CD4-positive, CD25-positive, alpha-beta regulatory T cell (primary cell): ENCODE results near the gene RNASE12. TPM values are rescaled to one million over a fixed set of nuclear protein-coding genes. Genes with fewer than 3 reads are reported as not detected.

Source experiments
- ATAC-seq, 2 donors: fragments of 150-1000 bp; cut with Tn5 transposase; one replicate each; pipeline ENCODE4 v1.10.0; 2021; ENCODE audit warnings: low read depth in 2 of 2, moderate number of reproducible peaks in 2 of 2, moderate library complexity in 1 of 2
- DNase-seq, 3 donors: peaks; one replicate each; pipeline versions ENCODE4 v3.0.0 to v3.0.0-alpha.2; 2012 to 2022; ENCODE audit warnings: mixed read lengths in 1 of 3
- H3K27ac ChIP-seq: one replicate; pipeline ENCODE4 v1.7.0; 2013; ENCODE audit warnings: mild to moderate bottlenecking, low read length; ENCODE audit not compliant: insufficient read depth, poor library complexity, severe bottlenecking
- H3K27me3 ChIP-seq: one replicate; pipeline ENCODE4 v1.7.0; 2013; ENCODE audit warnings: low read length; ENCODE audit not compliant: control insufficient read depth, insufficient read depth
- H3K36me3 ChIP-seq: one replicate; pipeline ENCODE4 v1.7.0; 2013; ENCODE audit warnings: mild to moderate bottlenecking, low read length, moderate library complexity; ENCODE audit not compliant: control insufficient read depth, insufficient read depth
- H3K4me1 ChIP-seq: 2 replicates; pipeline ENCODE4 v1.7.0; 2013; ENCODE audit warnings: mild to moderate bottlenecking, low read length; ENCODE audit not compliant: insufficient read depth, control insufficient read depth, poor library complexity, severe bottlenecking
- H3K4me3 ChIP-seq: one replicate; pipeline ENCODE4 v1.7.0; 2013; ENCODE audit warnings: low read depth, mild to moderate bottlenecking, low read length, moderate library complexity
- H3K9me3 ChIP-seq, 2 experiments: 1 replicate in 1 of 2; 2 replicates in 1 of 2; pipeline ENCODE4 v1.7.0; 2013; ENCODE audit warnings: low read length in 2 of 2, mild to moderate bottlenecking in 1 of 2, moderate library complexity in 1 of 2; ENCODE audit not compliant: control insufficient read depth in 2 of 2
- H3K27ac Mint-ChIP-seq, 3 donors: one replicate each; pipeline ENCODE4 v1.8.0; 2020 to 2022; ENCODE audit warnings: mild to moderate bottlenecking in 3 of 3, mixed read lengths in 3 of 3, moderate library complexity in 2 of 3
- H3K27me3 Mint-ChIP-seq: one replicate; pipeline ENCODE4 v1.8.0; 2022; ENCODE audit warnings: mild to moderate bottlenecking, mixed read lengths
- H3K36me3 Mint-ChIP-seq: one replicate; pipeline ENCODE4 v1.8.0; 2020; ENCODE audit warnings: mixed read lengths
- H3K4me1 Mint-ChIP-seq, 4 donors: one replicate each; pipeline ENCODE4 v1.8.0; 2020 to 2022; ENCODE audit warnings: mixed read lengths in 4 of 4, mild to moderate bottlenecking in 1 of 4
- H3K4me3 Mint-ChIP-seq, 4 donors: one replicate each; pipeline ENCODE4 v1.8.0; 2020 to 2022; ENCODE audit warnings: mild to moderate bottlenecking in 4 of 4, mixed read lengths in 4 of 4, moderate library complexity in 3 of 4
- H3K9me3 Mint-ChIP-seq, 7 donors: one replicate each; pipeline ENCODE4 v1.8.0; 2020 to 2022; ENCODE audit warnings: mixed read lengths in 7 of 7, mild to moderate bottlenecking in 3 of 7, moderate library complexity in 2 of 7
- polyA plus RNA-seq, 4 donors: library from polyadenylated mRNA; unstranded; fragments of 300-500 nt; fragmentation: Illumina TruSeq; gene quantifications; one replicate each; pipeline ENCODE4 v1.2.3, GENCODE V29; 2021
- total RNA-seq: library from RNA; stranded (reverse); gene quantifications from one replicate; pipeline ENCODE4 v1.2.3, GENCODE V29; 2022

RNASE12 gene
- total and polyA plus RNA-seq, 5 donors from 2014 or later: not detected

- Mint-ChIP-seq H3K27me3 (no peaks in the 10 kb centered on the region), H3K4me3 (no peak overlapping the region), H3K27ac (no peak overlapping the region), H3K9me3 (no peaks in the 10 kb centered on the region), H3K36me3 (no peaks in the 10 kb centered on the region), H3K4me1 (peaks cover 0 to 5% (median 0%) of the 10 kb centered on the region in 4 donors)
- Histone ChIP-seq H3K4me3 (peak overlapping the region; percentile 33), H3K4me1 (peaks cover 38% of the 10 kb centered on the region), H3K27ac (no peak overlapping the region), H3K27me3 (peaks cover 10% of the 10 kb centered on the region), H3K9me3 (no peaks in the 10 kb centered on the region), H3K36me3 (no peaks in the 10 kb centered on the region)
- DNase-seq (no peak), ATAC-seq (no peak)
These were observed 20.1 kb upstream of the RNASE12 start for GRCh38 chr14:20611277-20611676.

- Mint-ChIP-seq H3K27ac (no peak overlapping the region), H3K36me3 (no peaks in the 10 kb centered on the region), H3K27me3 (no peaks in the 10 kb centered on the region), H3K4me1 (peaks cover 0 to 4% (median 0%) of the 10 kb centered on the region in 4 donors), H3K9me3 (no peaks in the 10 kb centered on the region), H3K4me3 (no peak overlapping the region)
- H3K27ac ChIP-seq: peak overlapping the region; percentile 10
- peak overlapping the region; percentile 94 for H3K4me3 ChIP-seq
- H3K9me3 ChIP-seq: no peaks in the 10 kb centered on the region
- H3K4me1 ChIP-seq: peaks cover 38% of the 10 kb centered on the region
- ATAC-seq (no peak), DNase-seq (peak; percentile 54 to 73 (median 65))
- peaks cover 9% of the 10 kb centered on the region for H3K27me3 ChIP-seq
- no peaks in the 10 kb centered on the region for H3K36me3 ChIP-seq
These were observed 19.0 kb upstream of the RNASE12 start for GRCh38 chr14:20610002-20610765.

- Histone ChIP-seq H3K4me3 (peak overlapping the region; percentile 94), H3K9me3 (no peaks in the 10 kb centered on the region), H3K27me3 (peaks cover 7% of the 10 kb centered on the region), H3K36me3 (no peaks in the 10 kb centered on the region), H3K27ac (peak overlapping the region; percentile 10), H3K4me1 (peaks cover 33% of the 10 kb centered on the region)
- Mint-ChIP-seq H3K4me1 (peaks cover 0 to under 1% (median 0%) of the 10 kb centered on the region in 4 donors), H3K9me3 (no peaks in the 10 kb centered on the region), H3K27me3 (no peaks in the 10 kb centered on the region), H3K4me3 (no peak overlapping the region), H3K27ac (no peak overlapping the region), H3K36me3 (no peaks in the 10 kb centered on the region)
- peak; percentile 23 to 30 for ATAC-seq
- peak; percentile 49 to 83 (median 80) for DNase-seq
These were observed 18.2 kb upstream of the RNASE12 start for GRCh38 chr14:20609215-20610001.

DNA sequence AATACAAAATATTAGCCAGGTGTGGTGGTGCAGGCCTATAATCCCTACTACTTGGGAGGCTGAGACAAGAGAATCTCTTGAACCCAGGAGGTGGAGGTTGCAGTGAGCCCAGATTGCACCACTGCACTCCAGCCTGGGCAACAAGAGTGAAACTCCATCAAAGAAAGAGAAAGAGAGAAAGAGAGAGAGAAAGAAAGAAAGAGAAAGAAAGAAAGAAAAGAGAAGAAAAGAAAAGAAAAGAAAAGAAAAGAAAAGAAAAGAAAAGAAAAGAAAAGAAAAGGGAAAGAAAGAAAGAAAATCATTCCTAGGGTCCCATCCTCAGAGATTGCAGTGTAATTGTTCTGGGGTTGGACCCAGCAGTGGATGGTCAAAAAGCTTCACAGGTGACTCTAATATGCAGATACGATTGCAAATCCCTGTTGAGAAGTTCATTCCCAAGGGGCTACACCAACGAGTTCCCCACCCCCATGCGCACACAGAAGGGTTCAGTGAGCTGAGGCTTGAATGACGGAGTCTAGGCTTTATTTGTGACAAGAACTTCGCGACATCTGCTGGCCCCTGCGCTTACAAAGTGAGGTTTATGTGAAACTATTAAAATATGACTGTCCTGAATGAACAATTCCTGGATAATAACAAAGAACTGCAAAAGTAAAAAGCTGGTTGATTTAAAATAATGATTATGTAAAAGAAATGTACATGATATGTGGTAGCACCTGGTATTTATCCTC is 17.4 kb upstream of the RNASE12 start:
- no peaks in the 10 kb centered on the region for H3K36me3 Mint-ChIP-seq
- H3K4me3 Mint-ChIP-seq: peak overlapping the region in 1 of 4 donors; percentile 28
- DNase-seq: no peak
- H3K9me3 Mint-ChIP-seq: no peaks in the 10 kb centered on the region
- no peak for ATAC-seq
- Histone ChIP-seq H3K27ac (no peak overlapping the region), H3K9me3 (no peaks in the 10 kb centered on the region), H3K36me3 (no peaks in the 10 kb centered on the region), H3K27me3 (peaks cover 7% of the 10 kb centered on the region), H3K4me3 (no peak overlapping the region), H3K4me1 (peaks cover 25% of the 10 kb centered on the region)
- H3K27me3 Mint-ChIP-seq: no peaks in the 10 kb centered on the region
- peak overlapping the region in 1 of 3 donors; percentile 33 for H3K27ac Mint-ChIP-seq
- no peaks in the 10 kb centered on the region for H3K4me1 Mint-ChIP-seq

GRCh38 chr14:20607617-20608016 is 16.4 kb upstream of the RNASE12 start:
- Mint-ChIP-seq H3K36me3 (no peaks in the 10 kb centered on the region), H3K27me3 (no peaks in the 10 kb centered on the region), H3K4me1 (no peaks in the 10 kb centered on the region), H3K4me3 (no peak overlapping the region), H3K27ac (no peak overlapping the region), H3K9me3 (no peaks in the 10 kb centered on the region)
- H3K27me3 ChIP-seq: peaks cover 7% of the 10 kb centered on the region
- ATAC-seq (no peak), DNase-seq (no peak)
- H3K36me3 ChIP-seq: no peaks in the 10 kb centered on the region
- no peak overlapping the region for H3K4me3 ChIP-seq
- H3K9me3 ChIP-seq: no peaks in the 10 kb centered on the region
- no peak overlapping the region for H3K27ac ChIP-seq
- H3K4me1 ChIP-seq: peaks cover 21% of the 10 kb centered on the region

DNA sequence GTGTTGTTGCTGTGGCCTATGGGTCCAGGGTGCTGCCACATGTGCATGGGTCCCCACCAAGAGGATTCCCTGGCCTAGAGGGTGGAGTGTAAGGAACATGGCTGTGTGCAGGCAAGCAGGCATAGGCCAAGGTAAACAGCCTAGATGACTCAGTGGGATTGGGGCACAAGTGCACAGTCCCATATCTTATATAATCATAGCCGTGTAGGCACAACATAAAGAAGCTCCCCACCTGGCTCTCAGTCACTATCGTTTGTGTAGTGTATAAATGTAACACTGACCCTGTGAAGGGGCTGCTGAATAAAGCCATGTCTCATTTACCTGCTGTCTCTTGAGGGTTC is 15.7 kb upstream of the RNASE12 start:
- Mint-ChIP-seq H3K4me1 (no peaks in the 10 kb centered on the region), H3K27me3 (no peaks in the 10 kb centered on the region), H3K36me3 (no peaks in the 10 kb centered on the region), H3K4me3 (no peak overlapping the region), H3K27ac (peak overlapping the region in 1 of 3 donors; percentile 40), H3K9me3 (no peaks in the 10 kb centered on the region)
- H3K27ac ChIP-seq: no peak overlapping the region
- no peak overlapping the region for H3K4me3 ChIP-seq
- H3K4me1 ChIP-seq: peaks cover 21% of the 10 kb centered on the region
- no peaks in the 10 kb centered on the region for H3K36me3 ChIP-seq
- no peaks in the 10 kb centered on the region for H3K9me3 ChIP-seq
- DNase-seq: no peak
- ATAC-seq: no peak
- H3K27me3 ChIP-seq: peaks cover 7% of the 10 kb centered on the region

- Histone ChIP-seq H3K27me3 (peaks cover 2% of the 10 kb centered on the region), H3K4me1 (peaks cover 21% of the 10 kb centered on the region), H3K36me3 (no peaks in the 10 kb centered on the region), H3K9me3 (no peaks in the 10 kb centered on the region), H3K4me3 (no peak overlapping the region), H3K27ac (no peak overlapping the region)
- Mint-ChIP-seq H3K36me3 (no peaks in the 10 kb centered on the region), H3K9me3 (no peaks in the 10 kb centered on the region), H3K4me1 (no peaks in the 10 kb centered on the region), H3K4me3 (no peak overlapping the region), H3K27ac (peak overlapping the region in 1 of 3 donors; percentile 40), H3K27me3 (no peaks in the 10 kb centered on the region)
- DNase-seq (no peak), ATAC-seq (no peak)
These were observed 15.2 kb upstream of the RNASE12 start for GRCh38 chr14:20606190-20606901.
